GM20431 (cell line): ENCODE data around the gene CRACR2A.

ENCODE experiments used
- in situ Hi-C: fragments of 300-500 bp; cut with MseI, MboI; formaldehyde crosslinking; loops from one replicate; pipeline ENCODE4 v1.15.0; 2020; ENCODE audit warnings: low sequenced_read_pairs; ENCODE audit not compliant: unreplicated experiment

The CRACR2A gene

GRCh38 chr12:3604286-3604685 lies 148.6 kb downstream of the CRACR2A start:
- in situ Hi-C loops: no loop called here

- in situ Hi-C loops: no loop called here
Measured at GRCh38 chr12:3603576-3603975, 149.3 kb downstream of the CRACR2A start.

- in situ Hi-C loops: no loop called here
Measured at GRCh38 chr12:3602488-3602887, 150.4 kb downstream of the CRACR2A start.

- in situ Hi-C loops: no loop called here
Measured at GRCh38 chr12:3601461-3602150, 151.3 kb downstream of the CRACR2A start.

GRCh38 chr12:3600951-3601350 lies 152.0 kb downstream of the CRACR2A start:
- in situ Hi-C loops: no loop called here

GRCh38 chr12:3600039-3600720 lies 152.7 kb downstream of the CRACR2A start:
- in situ Hi-C loops: no loop called here

- in situ Hi-C loops: no loop called here
Measured at GRCh38 chr12:3598896-3599860, 153.7 kb downstream of the CRACR2A start.

- in situ Hi-C loops: no loop called here
Measured at GRCh38 chr12:3597526-3598210, 155.2 kb downstream of the CRACR2A start.

- in situ Hi-C loops: no loop called here
Measured at GRCh38 chr12:3596703-3597415, 156.1 kb downstream of the CRACR2A start.

- in situ Hi-C loops: no loop called here
Measured at GRCh38 chr12:3595721-3596120, 157.2 kb downstream of the CRACR2A start.

- in situ Hi-C loops: no loop called here
Measured at GRCh38 chr12:3594966-3595365, 157.9 kb downstream of the CRACR2A start.

GRCh38 chr12:3593906-3594483 lies 158.9 kb downstream of the CRACR2A start:
- in situ Hi-C loops: no loop called here

GRCh38 chr12:3592856-3593625 lies 159.9 kb downstream of the CRACR2A start:
- in situ Hi-C loops: no loop called here

GRCh38 chr12:3589745-3590144 lies 163.2 kb downstream of the CRACR2A start:
- in situ Hi-C loops: no loop called here

GRCh38 chr12:3587402-3588013 lies 165.4 kb downstream of the CRACR2A start:
- in situ Hi-C loops: no loop called here

- in situ Hi-C loops: no loop called here
Measured at GRCh38 chr12:3583656-3584334, 169.1 kb downstream of the CRACR2A start.

GRCh38 chr12:3580094-3580749 lies 172.7 kb downstream of the CRACR2A start:
- in situ Hi-C loops: no loop called here
